Mesothelial cell of epicardium (in vitro differentiated cells): ENCODE results near the gene ANKRD10. TPM values are rescaled to one million over a fixed set of nuclear protein-coding genes. Genes with fewer than 3 reads are reported as not detected.

ENCODE experiments used
- DNase-seq, 2 experiments: peaks; one replicate each; pipeline ENCODE4 v3.0.0; 2021; ENCODE audit warnings: low spot score in 2 of 2; ENCODE audit not compliant: unreplicated experiment in 2 of 2
- H3K27ac Mint-ChIP-seq: 2 replicates; pipeline ENCODE4 v1.8.0; 2021; ENCODE audit warnings: mixed read lengths
- H3K27me3 Mint-ChIP-seq: 2 replicates; pipeline ENCODE4 v1.8.0; 2021; ENCODE audit warnings: low read depth, mixed read lengths
- H3K36me3 Mint-ChIP-seq: 2 replicates; pipeline ENCODE4 v1.8.0; 2021; ENCODE audit warnings: mixed read lengths
- H3K4me1 Mint-ChIP-seq: 2 replicates; pipeline ENCODE4 v1.8.0; 2021; ENCODE audit warnings: mixed read lengths
- H3K4me3 Mint-ChIP-seq: 2 replicates; pipeline ENCODE4 v1.8.0; 2021; ENCODE audit warnings: mild to moderate bottlenecking, moderate library complexity, mixed read lengths
- H3K9me3 Mint-ChIP-seq: 2 replicates; pipeline ENCODE4 v1.8.0; 2021; ENCODE audit warnings: mixed read lengths
- total RNA-seq: library from RNA; stranded (reverse); gene quantifications from 3 replicates; pipeline ENCODE4 v1.2.1, GENCODE V29; 2021
- TF ChIP-seq, protein P1 (sequence below): fragments of 200-600 bp; sonication (generic); IDR thresholded peaks from one replicate; pipeline ENCODE4 v1.5.0; 2021; ENCODE audit warnings: antibody characterized with exemption; ENCODE audit not compliant: unreplicated experiment

The ANKRD10 gene
- total RNA-seq, 1 donor from 2014 or later = 258 TPM

DNA sequence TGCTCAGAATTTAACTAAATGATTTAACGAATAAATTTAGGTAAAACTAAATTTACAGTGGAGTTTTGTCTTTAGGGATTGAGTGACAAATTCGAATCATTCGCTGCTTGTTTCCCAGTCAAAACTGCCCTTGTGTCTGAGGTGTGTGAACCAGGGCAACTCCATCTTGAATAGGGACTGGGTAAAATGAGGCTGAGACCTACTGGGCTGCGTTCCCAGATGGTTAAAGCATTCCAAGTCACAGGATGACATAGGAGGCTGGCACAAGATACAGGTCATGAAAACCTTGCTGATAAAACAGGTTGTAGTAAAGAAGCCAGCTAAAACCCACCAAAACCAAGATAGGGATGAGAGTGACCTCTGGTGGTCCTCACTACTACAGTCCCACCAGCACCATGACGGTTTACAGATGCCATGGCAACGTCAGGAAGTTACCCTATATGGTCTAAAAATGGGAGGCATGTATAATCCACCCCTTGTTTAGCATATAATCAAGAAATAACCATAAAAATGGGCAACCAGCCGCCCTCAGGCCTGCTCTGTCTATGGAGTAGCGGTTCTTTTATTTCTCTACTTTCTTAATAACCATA lies 10.2 kb upstream of the ANKRD10 start:
- no peak overlapping the region for H3K27ac Mint-ChIP-seq
- peaks cover 34% of the 10 kb centered on the region for H3K27me3 Mint-ChIP-seq
- no peaks in the 10 kb centered on the region for H3K36me3 Mint-ChIP-seq
- peaks cover 3% of the 10 kb centered on the region for H3K9me3 Mint-ChIP-seq
- H3K4me3 Mint-ChIP-seq = no peak overlapping the region
- DNase-seq = no peak
- no peaks in the 10 kb centered on the region for H3K4me1 Mint-ChIP-seq
- TF ChIP-seq, protein P1, sequence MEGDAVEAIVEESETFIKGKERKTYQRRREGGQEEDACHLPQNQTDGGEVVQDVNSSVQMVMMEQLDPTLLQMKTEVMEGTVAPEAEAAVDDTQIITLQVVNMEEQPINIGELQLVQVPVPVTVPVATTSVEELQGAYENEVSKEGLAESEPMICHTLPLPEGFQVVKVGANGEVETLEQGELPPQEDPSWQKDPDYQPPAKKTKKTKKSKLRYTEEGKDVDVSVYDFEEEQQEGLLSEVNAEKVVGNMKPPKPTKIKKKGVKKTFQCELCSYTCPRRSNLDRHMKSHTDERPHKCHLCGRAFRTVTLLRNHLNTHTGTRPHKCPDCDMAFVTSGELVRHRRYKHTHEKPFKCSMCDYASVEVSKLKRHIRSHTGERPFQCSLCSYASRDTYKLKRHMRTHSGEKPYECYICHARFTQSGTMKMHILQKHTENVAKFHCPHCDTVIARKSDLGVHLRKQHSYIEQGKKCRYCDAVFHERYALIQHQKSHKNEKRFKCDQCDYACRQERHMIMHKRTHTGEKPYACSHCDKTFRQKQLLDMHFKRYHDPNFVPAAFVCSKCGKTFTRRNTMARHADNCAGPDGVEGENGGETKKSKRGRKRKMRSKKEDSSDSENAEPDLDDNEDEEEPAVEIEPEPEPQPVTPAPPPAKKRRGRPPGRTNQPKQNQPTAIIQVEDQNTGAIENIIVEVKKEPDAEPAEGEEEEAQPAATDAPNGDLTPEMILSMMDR = no peak

DNA sequence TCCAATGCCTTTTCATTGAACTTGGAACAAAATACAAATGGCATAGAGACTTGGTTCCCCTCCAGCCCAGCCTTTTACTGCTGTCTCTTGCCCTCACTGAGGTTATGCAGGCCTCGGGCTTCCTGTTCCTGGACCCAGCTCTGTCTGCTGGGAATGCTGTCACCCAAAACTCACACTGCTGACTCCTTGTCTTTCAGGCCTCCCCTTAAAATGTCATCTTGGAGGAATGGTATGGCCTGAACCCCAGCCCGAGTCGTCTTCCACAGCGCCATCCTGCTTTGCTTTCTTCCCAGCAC lies 9.7 kb upstream of the ANKRD10 start:
- Mint-ChIP-seq H3K9me3 (no peaks in the 10 kb centered on the region), H3K4me1 (no peaks in the 10 kb centered on the region), H3K27me3 (peaks cover 34% of the 10 kb centered on the region), H3K36me3 (no peaks in the 10 kb centered on the region), H3K4me3 (no peak overlapping the region), H3K27ac (no peak overlapping the region)
- no peak for DNase-seq
- TF ChIP-seq, protein P1 = no peak

DNA sequence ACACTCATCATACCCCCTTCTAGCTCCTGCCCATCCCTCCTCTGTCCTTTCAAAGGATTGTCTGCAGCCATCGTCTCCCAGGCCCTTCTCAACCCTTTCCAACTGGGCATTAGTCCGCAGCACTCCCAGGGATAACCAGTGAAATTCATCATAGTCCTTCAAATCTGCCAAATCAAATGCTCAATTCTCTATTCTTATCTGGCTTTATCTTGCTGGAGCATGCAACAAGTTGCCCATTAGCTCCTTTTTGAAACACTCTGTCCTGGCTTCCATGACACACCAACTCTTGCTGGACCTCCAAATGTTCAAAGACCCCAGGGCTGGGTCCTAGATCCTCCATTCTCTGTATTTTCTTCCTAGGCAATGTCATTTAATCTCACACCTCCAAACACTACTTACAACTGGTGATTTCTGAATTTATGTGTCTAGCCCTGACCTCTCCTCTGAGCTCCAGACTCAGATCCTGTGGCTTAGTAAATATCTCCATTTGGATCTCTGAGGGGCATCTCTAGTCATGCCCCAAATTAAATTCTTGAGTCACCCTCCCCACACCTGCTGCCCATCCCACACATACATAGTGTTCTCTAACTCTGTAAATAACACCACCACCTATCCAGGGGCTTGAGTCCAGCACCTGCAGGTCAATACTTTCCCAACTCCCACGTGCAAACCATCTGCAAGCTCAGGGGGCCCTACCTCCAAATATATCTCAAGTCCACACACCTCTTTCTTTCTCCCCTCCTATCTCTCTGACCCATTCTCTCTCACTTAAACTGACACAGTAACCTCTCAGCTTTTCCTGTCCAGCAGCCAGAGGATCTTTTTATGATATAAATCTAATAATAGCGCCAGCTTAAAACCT lies 9.1 kb upstream of the ANKRD10 start:
- H3K4me3 Mint-ChIP-seq = no peak overlapping the region
- TF ChIP-seq, protein P1 = no peak
- H3K27me3 Mint-ChIP-seq = peaks cover 34% of the 10 kb centered on the region
- no peaks in the 10 kb centered on the region for H3K36me3 Mint-ChIP-seq
- no peaks in the 10 kb centered on the region for H3K9me3 Mint-ChIP-seq
- H3K4me1 Mint-ChIP-seq = no peaks in the 10 kb centered on the region
- no peak overlapping the region for H3K27ac Mint-ChIP-seq
- DNase-seq = no peak

DNA sequence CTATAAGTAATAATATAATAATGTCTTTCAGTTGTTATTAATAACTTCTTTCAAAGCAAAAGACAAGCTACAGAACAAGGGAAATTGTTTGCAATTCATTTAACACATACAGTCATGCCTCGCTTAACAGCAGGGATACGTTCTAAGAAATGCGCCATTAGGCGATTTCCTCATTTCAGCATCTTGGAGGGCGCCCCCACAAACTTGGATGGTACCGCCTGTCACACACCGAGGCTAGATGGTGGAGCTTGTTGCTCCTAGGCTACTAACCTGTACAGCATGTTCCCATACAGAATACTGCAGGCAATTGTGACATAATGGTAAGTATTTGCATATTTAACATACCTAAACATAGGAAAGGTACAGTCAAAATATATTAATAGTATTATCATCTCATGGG lies 8.2 kb upstream of the ANKRD10 start:
- no peak overlapping the region for H3K4me3 Mint-ChIP-seq
- no peaks in the 10 kb centered on the region for H3K36me3 Mint-ChIP-seq
- H3K27ac Mint-ChIP-seq = no peak overlapping the region
- no peaks in the 10 kb centered on the region for H3K4me1 Mint-ChIP-seq
- H3K27me3 Mint-ChIP-seq = peaks cover 28% of the 10 kb centered on the region
- H3K9me3 Mint-ChIP-seq = no peaks in the 10 kb centered on the region
- TF ChIP-seq, protein P1 = no peak
- DNase-seq = no peak

DNA sequence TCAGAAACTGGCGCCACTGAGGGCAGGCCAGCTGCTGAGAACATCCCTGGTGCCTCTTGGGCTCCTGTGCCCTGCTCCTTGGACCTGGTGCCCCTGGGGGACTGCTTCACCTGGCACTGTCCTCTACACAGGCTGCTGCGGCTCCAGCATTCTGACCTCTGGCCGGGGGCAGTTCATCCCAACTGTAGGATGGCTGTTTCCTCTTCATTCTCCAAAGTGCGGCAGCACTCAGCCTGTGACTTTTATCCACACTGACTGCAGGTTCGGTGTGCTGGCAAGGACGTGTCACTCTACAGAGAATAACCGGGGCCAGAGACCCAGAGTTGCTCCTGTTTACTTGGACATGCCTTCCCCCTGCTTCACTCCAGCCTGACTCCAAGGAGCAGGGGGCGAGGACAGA lies 7.6 kb upstream of the ANKRD10 start:
- H3K9me3 Mint-ChIP-seq = no peaks in the 10 kb centered on the region
- H3K4me3 Mint-ChIP-seq = no peak overlapping the region
- no peaks in the 10 kb centered on the region for H3K4me1 Mint-ChIP-seq
- DNase-seq = no peak
- H3K27me3 Mint-ChIP-seq = peaks cover 26% of the 10 kb centered on the region
- H3K36me3 Mint-ChIP-seq = no peaks in the 10 kb centered on the region
- no peak overlapping the region for H3K27ac Mint-ChIP-seq
- TF ChIP-seq, protein P1 = no peak
